ENCODE data around the gene IL6ST.

Gene IL6ST

GRCh38 chr5:55929020-55929799 is 65.6 kb downstream of the IL6ST start:
- TF ChIP-seq CTCF (IDR thresholded peaks at IDR 0.05; ENCODE audit: low read depth, low read length): no peak

GRCh38 chr5:55927861-55928655 is 66.7 kb downstream of the IL6ST start:
- no peak overlapping the region for H3K4me3 ChIP-seq (ENCODE audit: low read depth, low read length)
- TF ChIP-seq CTCF (IDR thresholded peaks at IDR 0.05; ENCODE audit: low read depth, low read length): no peak

More at GRCh38 chr5:55929020-55929799, 65.6 kb downstream of the IL6ST start:
- no peak overlapping the region for H3K4me3 ChIP-seq (ENCODE audit: low read depth, low read length)

GRCh38 chr5:55926476-55926875 is 68.3 kb downstream of the IL6ST start:
- no peak overlapping the region for H3K4me3 ChIP-seq (ENCODE audit: low read depth, low read length)
- no peak for TF ChIP-seq CTCF (IDR thresholded peaks at IDR 0.05; ENCODE audit: low read depth, low read length)

- TF ChIP-seq CTCF (IDR thresholded peaks at IDR 0.05; ENCODE audit: low read depth, low read length): no peak
- no peak overlapping the region for H3K4me3 ChIP-seq (ENCODE audit: low read depth, low read length)
These were observed 69.1 kb downstream of the IL6ST start for GRCh38 chr5:55925712-55926111.

GRCh38 chr5:55925181-55925580 is 69.6 kb downstream of the IL6ST start:
- no peak overlapping the region for H3K4me3 ChIP-seq (ENCODE audit: low read depth, low read length)

GRCh38 chr5:55924744-55925143 is 70.0 kb downstream of the IL6ST start:
- no peak for TF ChIP-seq CTCF (IDR thresholded peaks at IDR 0.05; ENCODE audit: low read depth, low read length)
- no peak overlapping the region for H3K4me3 ChIP-seq (ENCODE audit: low read depth, low read length)

More at GRCh38 chr5:55925181-55925580, 69.6 kb downstream of the IL6ST start:
- no peak for TF ChIP-seq CTCF (IDR thresholded peaks at IDR 0.05; ENCODE audit: low read depth, low read length)
